HG02981 (cell line): ENCODE results near the gene IGFBP7.

Source experiments
- ATAC-seq: cut with Tn5 transposase; IDR thresholded peaks from one replicate; pipeline ENCODE4 v1.9.1; 2021; ENCODE audit warnings: mild to moderate bottlenecking, moderate library complexity; ENCODE audit not compliant: unreplicated experiment

IGFBP7 gene

DNA sequence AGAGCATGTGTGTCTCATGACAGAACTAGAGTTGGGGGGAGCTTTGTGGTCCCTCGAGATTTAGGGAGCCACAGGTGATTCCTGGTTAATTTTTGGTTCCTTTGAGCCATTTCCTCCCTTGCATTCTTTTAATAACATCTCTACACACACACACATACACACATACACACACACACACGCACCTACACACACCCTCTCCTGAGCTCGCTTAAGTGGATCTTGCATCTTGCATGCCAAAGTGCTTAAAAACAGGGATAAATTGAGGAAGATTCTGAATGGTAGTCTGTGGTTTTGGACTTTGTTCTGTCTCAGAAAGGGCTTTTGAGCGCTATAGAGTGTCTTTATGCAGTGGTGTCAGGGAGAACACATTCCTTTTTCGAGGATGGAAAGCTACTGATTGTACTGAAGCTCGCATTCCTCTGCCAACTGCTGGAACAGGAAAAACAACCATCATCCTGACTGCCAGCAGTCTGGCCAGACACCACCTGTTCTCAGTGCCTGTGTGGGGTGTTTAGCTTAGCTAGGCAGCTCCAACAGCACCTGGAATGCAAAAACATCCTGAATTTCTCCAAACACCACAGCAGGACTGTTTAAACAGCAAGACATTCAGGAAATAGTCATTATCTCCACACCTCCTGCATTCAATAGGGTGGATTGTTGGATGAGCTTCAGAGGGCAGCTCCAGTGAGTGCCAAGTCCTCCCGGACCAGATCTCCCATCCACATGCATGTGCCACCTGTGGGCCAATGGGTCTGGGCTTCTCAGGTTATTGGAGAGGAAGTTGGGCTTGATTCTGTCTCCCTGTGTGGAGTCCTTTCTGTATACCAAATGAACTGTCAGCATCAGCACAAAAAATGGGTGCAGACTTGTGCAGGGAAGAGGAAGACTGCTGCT lies 21.9 kb upstream of the IGFBP7 start:
- no peak for ATAC-seq

DNA sequence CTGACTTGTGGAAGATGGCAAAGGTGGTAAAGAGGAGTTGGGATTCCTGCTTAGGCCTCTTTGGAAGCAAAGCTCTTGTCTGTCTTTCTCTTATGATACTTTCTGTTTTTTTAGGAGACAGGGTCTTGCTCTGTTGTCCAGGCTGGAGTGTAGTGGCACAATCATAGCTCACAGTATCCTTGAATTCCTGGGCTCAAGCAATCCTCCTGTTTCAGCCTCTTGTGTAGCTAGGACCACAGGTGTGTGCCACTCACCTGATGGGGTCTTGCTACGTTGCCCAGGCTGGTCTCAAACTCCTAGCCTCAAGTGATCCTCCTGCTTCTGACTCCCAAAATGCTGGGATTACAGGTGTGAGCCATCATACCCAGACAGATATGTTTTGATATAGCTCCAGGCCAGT lies 19.3 kb upstream of the IGFBP7 start:
- no peak for ATAC-seq

DNA sequence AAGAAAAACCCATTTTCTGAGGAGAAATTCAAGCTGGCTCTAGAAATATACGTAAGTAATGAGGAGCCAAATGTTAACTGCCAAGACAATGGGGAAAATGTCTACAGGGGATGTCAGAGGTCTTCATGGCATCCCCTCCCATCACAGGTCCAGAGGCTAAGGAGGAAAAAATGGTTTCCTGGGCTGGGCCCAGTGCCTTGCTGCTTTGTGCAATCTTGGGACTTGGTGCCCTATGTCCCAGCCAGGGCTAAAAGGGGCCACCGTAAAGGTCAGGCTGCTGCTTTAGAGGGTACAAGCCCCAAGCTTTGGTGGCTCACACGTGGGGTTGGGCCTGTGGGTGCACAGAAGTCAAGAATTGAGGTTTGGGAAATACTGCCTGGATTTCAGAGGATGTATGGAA lies 17.2 kb upstream of the IGFBP7 start:
- ATAC-seq: no peak

DNA sequence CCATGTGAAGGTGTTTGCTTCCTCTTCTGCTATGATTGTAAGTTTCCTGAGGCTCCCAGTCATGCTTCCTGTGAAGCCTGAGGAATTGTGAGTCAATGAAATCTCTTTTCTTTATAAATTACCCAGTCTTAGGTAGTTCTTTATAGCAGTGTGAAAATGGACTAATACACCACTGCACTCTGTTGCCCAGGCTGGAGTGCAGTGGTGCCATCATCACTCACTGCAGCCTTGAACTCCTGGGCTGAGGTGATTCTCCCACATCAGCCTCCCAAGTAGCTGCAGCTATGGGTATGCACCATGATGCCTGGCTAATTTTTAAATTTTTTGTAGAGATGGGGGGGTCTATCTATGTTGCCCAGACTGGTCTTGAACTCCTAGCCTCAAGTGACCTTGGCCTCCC lies 15.8 kb upstream of the IGFBP7 start:
- ATAC-seq: no peak

DNA sequence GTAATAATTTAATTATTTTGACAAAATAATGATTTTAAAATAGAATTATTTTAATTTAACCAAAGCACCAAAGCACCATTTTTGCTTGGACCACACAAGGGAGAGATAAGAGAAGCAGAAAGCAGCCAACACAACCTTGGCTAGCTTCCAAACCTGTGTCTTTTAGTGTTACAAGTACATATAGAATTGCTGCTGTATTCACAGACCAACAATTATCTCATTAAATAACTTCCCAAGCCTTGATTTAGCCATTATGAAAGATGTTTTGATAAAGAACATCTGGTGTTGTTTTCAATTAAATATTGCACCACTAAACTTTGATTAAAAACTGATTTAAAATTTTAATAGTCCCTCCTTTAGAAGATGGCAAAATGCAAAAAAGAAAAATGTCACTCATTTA lies 14.0 kb upstream of the IGFBP7 start:
- no peak for ATAC-seq

DNA sequence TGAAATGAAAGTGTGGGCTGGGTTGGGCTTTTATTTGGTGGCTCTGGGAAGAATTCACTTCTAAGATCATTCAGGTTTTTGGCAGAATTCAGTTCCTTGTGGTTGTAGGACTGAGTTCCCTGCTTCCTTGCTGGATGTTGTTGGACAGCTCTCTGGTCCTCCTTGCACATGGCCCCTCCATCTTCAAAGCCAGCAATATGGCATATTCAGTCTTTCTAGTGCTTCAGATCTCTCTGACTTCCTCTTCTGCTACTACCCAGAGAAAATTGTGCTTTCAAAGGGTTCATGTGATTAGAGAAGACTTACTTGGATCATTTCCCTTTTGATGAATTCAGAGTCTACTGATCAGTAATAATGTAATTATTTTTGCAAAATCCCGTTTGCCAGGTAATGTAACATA lies 12.8 kb upstream of the IGFBP7 start:
- ATAC-seq: no peak

DNA sequence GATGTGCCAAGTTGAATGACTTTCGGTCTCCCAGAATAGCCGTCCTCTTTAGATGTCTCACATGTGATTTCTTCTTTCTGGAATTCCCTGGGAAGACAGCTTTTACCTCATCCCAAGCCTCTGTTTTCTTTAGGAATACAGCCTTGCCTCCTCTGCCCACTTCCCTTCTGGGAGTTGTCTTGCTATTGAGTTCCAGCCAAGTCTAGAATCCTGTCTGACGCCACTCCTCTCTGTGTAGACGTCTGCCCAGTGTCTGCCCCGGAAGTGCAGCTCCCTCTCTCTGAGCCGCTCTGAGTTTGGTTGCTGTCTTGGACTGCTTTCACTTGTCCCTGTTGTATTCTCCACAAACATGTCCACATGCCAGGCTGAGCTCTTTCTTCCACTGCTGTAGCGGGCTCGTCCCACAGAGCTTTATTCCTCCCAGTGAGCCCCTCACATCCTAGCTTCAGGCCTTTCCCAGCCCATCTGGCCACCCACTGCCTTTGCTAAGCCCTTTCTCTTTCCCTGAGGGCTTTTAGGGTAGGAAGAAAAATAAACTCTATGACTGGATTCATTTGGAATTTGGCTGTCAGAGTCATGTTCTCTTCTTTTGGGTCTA lies 9.0 kb upstream of the IGFBP7 start:
- no peak for ATAC-seq

DNA sequence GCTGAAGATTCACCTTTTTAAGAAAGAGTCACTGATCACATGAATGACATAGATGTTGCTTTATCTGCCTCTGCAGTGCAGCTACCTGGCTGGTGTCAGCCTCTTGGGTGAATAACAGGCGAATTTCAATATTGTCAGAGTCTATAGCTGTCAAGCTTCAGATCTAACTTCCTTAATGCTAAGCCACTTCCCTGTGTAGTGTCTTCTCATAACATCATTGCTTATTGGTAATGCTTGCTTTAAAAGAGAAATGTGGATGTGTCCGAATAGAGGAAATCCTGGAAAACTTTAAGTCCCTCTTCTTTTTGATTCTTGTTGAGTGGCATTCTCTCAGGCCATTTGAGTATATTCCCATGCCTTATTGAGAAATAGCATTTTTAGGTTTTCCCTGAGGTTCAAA lies 7.3 kb upstream of the IGFBP7 start:
- ATAC-seq: no peak

DNA sequence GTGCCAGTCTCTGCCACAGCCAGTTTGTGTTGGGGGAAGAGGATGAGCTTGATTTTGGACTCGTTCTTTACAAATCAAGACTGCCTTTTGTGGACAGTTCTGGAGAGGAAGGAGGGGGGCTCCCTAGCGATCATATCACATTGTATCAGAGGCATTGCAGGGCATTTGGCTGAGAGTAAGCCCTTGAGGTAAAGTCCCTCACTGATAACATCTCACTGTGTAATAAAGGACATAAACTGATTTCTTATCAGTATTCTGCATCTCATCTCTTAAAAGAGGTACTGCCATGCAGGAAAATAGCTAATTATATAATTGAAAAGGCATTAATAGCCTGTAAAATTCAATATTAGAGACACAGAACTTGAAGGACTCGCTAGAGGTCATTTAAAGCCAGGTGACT lies 6.1 kb upstream of the IGFBP7 start:
- no peak for ATAC-seq

DNA sequence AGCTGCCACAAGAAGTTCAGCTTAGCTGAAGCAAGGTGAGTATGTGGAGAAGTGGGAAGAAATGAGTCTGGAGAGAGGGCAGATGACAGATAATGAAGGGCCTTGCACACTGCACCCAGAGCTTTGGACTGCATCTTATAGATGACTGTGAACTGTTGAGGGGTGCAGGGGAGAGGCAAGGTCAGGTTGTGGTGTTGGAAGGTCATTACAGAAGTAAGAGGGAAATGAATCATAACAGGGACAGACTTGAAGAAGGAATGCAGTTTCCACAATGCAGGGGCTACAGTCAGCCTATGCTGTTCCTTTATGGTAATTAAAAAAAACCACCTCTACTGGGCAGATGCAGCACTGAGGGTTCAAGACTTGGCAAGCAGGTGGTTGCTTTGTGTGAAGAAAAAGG lies 4.8 kb upstream of the IGFBP7 start:
- ATAC-seq: no peak

DNA sequence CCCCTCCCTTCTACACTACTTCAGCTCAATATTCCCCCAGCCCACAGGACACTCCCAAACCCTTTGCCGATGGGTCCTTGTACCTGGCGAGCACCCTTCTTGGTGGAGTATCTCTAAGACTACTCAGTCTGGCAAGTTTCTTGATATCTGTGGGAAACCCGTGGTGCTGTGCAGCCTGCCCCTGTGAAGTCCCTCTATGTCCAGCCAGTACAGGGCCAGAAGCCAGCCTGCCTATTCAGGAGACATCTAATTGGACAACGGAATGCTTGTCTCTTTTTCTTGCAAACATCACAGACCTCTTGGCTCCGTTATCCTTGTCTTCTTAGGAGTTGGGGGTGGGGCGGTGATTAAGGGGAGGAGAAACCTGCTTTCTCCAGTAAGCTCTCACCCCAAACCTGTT lies 3.7 kb upstream of the IGFBP7 start:
- ATAC-seq: no peak

DNA sequence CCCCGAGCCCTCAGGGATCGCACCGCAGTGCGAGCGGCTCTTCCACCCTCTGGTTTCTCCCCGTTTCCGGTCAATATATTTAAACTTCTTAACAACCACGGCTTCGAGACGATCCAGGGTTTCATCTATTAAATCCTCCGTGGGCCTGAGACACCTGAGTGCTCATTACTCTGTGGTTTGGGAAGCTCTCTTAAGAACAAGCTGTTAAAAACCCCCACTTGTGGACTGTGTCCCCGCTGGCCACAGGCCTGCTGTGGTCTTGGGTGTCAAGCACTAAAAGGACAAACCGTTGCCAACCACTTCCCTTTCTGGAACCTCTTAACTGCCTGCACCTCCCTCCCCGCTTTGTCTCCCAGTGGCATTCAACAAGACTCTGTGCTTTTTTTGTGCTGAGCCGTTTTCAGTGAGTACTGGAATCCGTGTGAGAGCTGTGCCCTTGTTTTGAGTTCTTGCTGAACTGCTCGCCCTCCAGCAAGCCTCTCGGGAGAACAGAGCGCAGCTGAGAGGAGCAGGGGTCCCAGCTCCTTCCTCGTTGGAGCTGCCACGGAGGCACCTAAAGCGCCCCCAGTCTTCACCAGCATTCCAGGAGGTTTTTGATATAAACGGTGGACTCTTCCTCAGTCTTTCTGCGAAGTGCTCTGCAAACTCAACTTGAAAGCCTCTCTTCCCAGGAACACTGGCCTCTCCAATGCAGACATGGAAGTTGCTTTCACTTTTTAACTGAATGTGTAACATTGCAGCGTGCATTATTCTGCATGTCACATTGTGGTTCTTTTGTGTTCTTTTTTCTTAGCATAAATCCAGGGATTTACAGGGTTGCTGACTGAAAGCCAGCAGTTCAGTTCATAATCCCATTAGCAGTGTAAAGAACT lies 691 bp upstream of the IGFBP7 start:
- peak; percentile 51 for ATAC-seq

DNA sequence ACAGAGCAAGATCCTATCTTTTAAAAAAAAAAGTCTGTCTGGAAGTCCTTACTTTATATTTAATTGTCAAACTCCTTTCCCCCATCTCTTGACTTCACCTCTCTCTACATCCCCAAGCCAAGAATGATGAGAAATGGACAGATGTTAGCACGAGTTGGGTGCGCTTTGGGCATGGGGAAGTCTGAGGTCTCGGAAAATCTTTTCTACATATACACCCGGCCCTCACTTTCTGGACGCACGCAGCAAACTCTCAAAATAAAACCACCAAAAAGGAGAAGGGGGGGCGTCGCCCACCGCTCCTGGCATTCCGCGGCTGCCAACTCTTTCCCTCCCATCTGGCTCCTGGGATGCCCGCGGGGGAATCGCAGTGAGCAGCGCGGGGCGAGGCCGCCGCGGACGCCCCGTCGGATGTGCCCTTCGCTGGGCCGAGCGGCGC lies 756 bp downstream of the IGFBP7 start:
- ATAC-seq: no peak

DNA sequence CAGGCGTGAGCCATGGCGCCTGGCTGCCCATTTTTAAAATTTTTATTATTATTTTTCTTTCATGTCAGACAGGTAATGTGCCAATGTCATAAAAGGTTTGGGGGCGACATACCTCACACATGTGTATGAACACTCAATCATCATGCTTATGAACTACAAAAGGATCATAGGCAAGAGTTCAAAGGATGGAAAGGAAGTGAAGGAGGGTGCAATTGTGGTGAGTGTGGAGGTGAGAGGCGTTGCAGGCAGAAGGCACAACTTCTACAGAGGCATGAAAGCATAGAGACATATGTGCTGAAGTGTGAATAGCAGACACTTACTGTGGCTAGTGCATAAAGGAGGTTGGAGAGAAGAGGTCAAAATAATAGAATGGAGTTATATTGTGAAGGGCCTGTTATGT lies 4.0 kb downstream of the IGFBP7 start:
- ATAC-seq: no peak

DNA sequence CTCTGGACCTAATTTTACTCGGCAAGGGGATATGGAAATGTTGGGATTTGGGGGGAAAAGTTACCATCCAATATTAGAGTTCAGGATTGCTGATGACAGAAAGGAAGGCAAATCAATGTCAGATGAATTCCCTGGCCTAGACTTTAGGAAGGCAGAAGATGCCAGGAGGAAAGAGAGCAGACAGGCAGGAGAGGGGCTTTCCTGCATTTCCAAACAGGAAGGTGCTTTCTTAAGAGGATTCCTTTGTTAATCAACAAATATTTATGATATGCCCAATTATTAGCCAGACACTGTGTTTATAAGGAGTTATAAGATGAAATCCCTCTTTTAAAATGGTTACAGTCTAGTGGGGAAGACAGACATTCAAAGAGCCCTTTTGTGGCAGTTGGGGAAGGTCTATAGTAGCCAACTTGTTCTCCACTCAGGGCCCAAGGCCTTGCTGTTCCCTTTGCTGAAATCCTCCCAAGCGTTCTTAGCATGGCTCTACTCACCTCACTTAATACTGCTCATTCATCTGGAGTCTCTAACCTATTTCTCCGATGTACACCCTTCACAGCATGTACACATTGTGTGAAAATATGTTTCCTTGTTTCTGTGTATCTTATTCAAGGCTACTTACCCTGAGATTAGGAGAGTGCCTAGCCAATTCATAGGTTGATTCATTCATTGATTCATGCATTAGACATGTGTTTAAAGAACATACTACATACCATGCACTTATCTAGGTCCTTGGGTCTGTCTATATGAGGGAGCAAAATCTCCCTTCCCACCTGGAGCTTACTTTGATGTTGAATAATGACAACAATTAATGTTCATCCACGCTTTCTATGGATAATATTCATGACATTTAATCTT lies 5.3 kb downstream of the IGFBP7 start:
- ATAC-seq: no peak

DNA sequence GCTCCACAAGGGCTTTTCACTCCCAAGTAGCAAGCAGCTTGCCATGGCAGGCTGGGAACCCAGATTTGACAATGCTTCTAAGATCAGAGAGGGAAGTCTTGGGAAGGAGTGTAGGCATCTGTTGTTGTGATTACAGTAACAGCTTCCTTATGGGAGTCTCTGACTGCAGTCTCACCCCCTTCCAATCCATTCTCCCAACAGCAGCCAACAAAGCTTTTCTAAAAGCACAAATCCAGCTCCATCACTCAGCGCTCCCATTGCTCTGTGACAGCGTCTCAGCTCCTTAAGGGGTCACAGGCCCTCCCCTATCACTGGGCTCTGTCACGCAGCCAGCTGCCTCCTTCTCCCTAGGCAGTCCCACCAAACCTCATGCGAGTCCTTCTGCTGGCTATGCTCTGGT lies 7.1 kb downstream of the IGFBP7 start:
- no peak for ATAC-seq

DNA sequence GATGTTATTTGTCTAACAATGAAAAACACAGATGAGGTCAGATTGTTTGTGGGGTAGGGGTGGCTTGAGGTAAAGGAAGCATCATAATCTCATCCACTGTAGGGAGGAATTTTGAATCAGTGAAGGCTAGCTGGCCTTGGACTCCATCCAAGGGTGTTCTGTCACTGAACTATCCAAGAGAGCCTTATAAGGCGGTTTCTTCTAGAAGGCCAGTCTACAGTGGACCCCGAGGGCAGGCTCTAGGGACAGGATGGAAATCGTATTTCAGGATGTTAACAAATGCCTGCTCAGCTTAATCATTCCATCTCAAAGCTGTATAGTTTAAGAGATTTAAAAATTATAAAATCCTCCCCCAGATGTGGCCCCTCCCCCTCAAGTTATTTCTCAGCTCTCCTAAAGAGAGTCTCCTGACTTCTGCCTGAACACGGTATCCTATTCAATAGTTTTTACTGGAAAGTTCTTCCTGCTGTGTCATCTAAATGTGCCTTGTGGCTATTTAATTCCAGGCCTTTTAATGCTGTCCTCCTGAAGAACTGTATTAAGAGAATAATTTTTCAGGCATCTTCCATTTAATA lies 8.0 kb downstream of the IGFBP7 start:
- no peak for ATAC-seq

DNA sequence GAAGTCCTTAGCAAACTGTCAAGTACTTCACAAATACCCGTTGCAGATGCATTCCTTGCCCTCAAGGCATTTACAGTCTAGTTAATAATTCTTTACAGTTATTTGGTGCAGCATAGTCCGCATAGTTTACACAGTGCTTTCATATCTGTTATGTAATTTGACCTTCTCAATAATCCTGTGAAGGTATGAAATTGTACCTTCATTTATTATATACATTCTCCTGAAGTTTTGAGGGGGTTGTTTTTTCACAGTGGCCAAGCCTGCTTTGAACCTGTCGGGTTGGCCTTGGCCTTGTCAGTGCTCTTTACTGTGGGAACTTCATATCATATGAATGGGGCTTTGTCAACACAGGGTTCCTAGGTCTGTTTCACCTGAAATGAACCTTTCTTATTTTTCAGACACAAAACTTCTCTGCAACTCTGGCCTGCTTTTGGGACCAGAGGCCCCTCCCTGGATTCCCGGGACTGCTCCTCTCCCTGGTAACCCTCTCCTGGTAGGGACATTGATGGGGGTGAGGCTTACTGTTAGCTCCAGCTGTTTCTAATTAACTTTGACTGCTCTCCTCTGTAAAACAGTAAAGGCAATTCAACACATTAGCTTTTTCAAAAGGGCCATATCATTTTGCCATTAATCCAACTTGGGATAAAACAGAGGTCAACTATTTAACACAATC lies 9.1 kb downstream of the IGFBP7 start:
- no peak for ATAC-seq

DNA sequence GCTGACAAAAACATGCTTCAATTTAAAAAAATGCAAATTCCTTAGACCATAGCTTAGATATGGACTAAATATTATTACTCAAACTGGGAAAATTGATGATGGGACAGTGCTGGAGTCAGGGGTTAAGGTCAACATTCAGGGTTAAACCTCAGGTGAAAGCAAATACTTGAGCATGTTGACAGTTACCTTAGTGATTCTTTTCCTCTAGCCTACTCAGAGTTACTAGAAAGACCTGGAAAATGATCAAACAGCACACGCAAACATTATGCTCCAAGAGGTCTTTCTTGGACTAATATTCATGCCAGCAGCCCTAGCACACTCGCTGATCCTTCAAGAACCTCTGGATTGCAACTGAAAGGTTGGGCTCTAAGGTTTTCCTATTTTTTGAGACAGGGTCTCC lies 10.8 kb downstream of the IGFBP7 start:
- no peak for ATAC-seq

DNA sequence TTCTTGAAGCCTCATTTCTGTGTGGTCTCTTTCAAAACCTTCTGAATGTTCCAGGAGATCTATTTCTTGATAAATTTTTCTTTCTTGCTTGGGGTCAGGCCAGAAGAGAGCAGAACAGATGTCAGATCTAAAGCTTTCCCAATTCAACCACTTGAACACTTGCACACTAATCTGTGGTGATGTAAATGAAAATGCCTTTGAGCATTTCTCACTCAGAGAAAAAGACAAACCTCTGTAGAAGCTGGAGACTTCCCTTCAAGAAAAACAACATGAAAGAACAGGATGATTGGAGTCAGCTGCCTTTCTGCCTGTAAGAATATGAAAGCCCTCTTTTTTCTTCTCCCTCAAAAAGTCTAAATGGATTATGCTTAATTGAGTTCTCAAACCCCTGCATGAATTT lies 11.2 kb downstream of the IGFBP7 start:
- no peak for ATAC-seq
